SK-N-SH (cell line): Measurements from ENCODE around the gene BDKRB1. TPM values are rescaled to one million over a fixed set of nuclear protein-coding genes. Genes with fewer than 3 reads are reported as not detected.

ENCODE experiments used
- CTCF ChIA-PET: fragments of 300-600, 350-600 bp; formaldehyde crosslinking; extraction: SDS; loops from one replicate; lab custom pipeline; 2021; lab: Yijun Ruan, JAX
- POLR2A ChIA-PET: fragments of 350-600 bp; sonication (Branson Sonifier 250); formaldehyde crosslinking; extraction: SDS; loops from one replicate; lab custom pipeline; 2020; ENCODE audit warnings: antibody characterized with exemption, inconsistent platforms; lab: Yijun Ruan, JAX
- DNase-seq: peaks from one replicate; pipeline ENCODE4 v3.0.0; 2012
- H2AFZ ChIP-seq: fragments of 200-600 bp; sonication (generic); 2 replicates; pipeline ENCODE4 v1.8.1; 2016; ENCODE audit warnings: antibody characterized with exemption, mild to moderate bottlenecking, low read depth
- H3F3A ChIP-seq: fragments of 200-600 bp; sonication (generic); replicated peaks from 2 replicates; pipeline ENCODE3; 2016; ENCODE audit warnings: antibody characterized with exemption, mild to moderate bottlenecking; ENCODE audit not compliant: insufficient read depth
- H3K27ac ChIP-seq, 2 experiments: fragments of 200-500 bp in 1 of 2; fragments of 200-600 bp in 1 of 2; sonication (Bioruptor generic) in 1 of 2; sonication (generic), shearing (Covaris generic) in 1 of 2; 2 replicates each; pipeline versions ENCODE4 v1.5.1 to v1.6.1; 2014 to 2016; ENCODE audit warnings: low read depth in 2 of 2, inconsistent platforms in 1 of 2, low read length in 1 of 2, mild to moderate bottlenecking in 1 of 2, mixed read lengths in 1 of 2
- H3K27me3 ChIP-seq: fragments of 200-600 bp; sonication (generic), shearing (Covaris generic); 2 replicates; pipeline ENCODE4 v1.6.1; 2016; ENCODE audit warnings: mixed run types; ENCODE audit not compliant: insufficient read depth
- H3K36me3 ChIP-seq, 2 experiments: fragments of 200-500 bp in 1 of 2; fragments of 200-600 bp in 1 of 2; sonication (Bioruptor generic) in 1 of 2; sonication (generic) in 1 of 2; replicated peaks in 1 of 2; 2 replicates each; pipeline versions ENCODE3 to v1.5.1; 2014 to 2016; ENCODE audit warnings: low read length in 1 of 2, mild to moderate bottlenecking in 1 of 2; ENCODE audit not compliant: insufficient read depth in 2 of 2, control insufficient read depth in 1 of 2
- H3K4me1 ChIP-seq, 2 experiments: fragments of 200-500 bp in 1 of 2; fragments of 200-600 bp in 1 of 2; sonication (Bioruptor generic) in 1 of 2; sonication (generic), shearing (Covaris generic) in 1 of 2; 2 replicates each; pipeline versions ENCODE4 v1.5.1 to v1.6.1; 2014 to 2016; ENCODE audit warnings: low read depth in 1 of 2, low read length in 1 of 2, mixed run types in 1 of 2; ENCODE audit not compliant: insufficient read depth in 2 of 2, control insufficient read depth in 1 of 2
- H3K4me2 ChIP-seq: fragments of 200-600 bp; sonication (generic), shearing (Covaris generic); 2 replicates; pipeline ENCODE4 v1.6.1; 2017; ENCODE audit warnings: mixed run types
- H3K4me3 ChIP-seq, 2 experiments: fragments of 200-500 bp in 1 of 2; fragments of 200-600 bp in 1 of 2; sonication (Bioruptor generic) in 1 of 2; sonication (generic), shearing (Covaris generic) in 1 of 2; 2 replicates each; pipeline versions ENCODE4 v1.5.1 to v1.8.1; 2014 to 2016; ENCODE audit warnings: low read depth in 2 of 2, inconsistent platforms in 1 of 2, low read length in 1 of 2, mild to moderate bottlenecking in 1 of 2, mixed read lengths in 1 of 2, moderate library complexity in 1 of 2
- H3K79me2 ChIP-seq: fragments of 200-600 bp; sonication (generic); 2 replicates; pipeline ENCODE4 v1.8.1; 2017; ENCODE audit warnings: mild to moderate bottlenecking; ENCODE audit not compliant: insufficient read depth
- H3K9ac ChIP-seq: fragments of 200-600 bp; sonication (generic); 2 replicates; pipeline ENCODE4 v1.6.1; 2017; ENCODE audit warnings: mixed run types
- H3K9me2 ChIP-seq: fragments of 200-600 bp; sonication (generic); 2 replicates; pipeline ENCODE4 v1.6.1; 2017; ENCODE audit warnings: mixed run types
- H3K9me3 ChIP-seq: fragments of 200-600 bp; sonication (generic); 2 replicates; pipeline ENCODE4 v1.6.1; 2017; ENCODE audit warnings: mixed run types, mild to moderate bottlenecking, moderate library complexity
- H4K20me1 ChIP-seq: fragments of 200-600 bp; sonication (generic); 2 replicates; pipeline ENCODE4 v1.6.1; 2017; ENCODE audit warnings: mild to moderate bottlenecking, mixed run types; ENCODE audit not compliant: insufficient read depth
- EP300 ChIP-seq, 2 experiments: IDR thresholded peaks; 2 replicates each; pipeline versions ENCODE4 v1.4.0 to v1.6.1; 2012; ENCODE audit warnings: borderline replicate concordance in 1 of 2, low read depth in 1 of 2, low read length in 1 of 2
- EZH2phosphoT487 ChIP-seq: fragments of 200-600 bp; sonication (generic); IDR thresholded peaks from 2 replicates; pipeline ENCODE4 v1.6.1; 2017; ENCODE audit warnings: low read depth, mixed run types, mild to moderate bottlenecking, antibody characterized with exemption, moderate library complexity, borderline replicate concordance
- FOSL2 ChIP-seq: IDR thresholded peaks from 2 replicates; pipeline ENCODE4 v1.4.0; 2012; ENCODE audit warnings: low read depth, mild to moderate bottlenecking, moderate library complexity, borderline replicate concordance
- FOXJ3 ChIP-seq: sonication (generic); formaldehyde crosslinking; IDR thresholded peaks from 2 replicates; pipeline ENCODE4 v1.5.1; 2020; ENCODE audit warnings: mild to moderate bottlenecking, missing genetic modification reagents
- GATA2 ChIP-seq: sonication (generic); formaldehyde crosslinking; IDR thresholded peaks from 2 replicates; pipeline ENCODE4 v1.5.0; 2020; ENCODE audit warnings: mild to moderate bottlenecking, missing genetic modification reagents
- IRF3 ChIP-seq: fragments of 150-350 bp; IDR thresholded peaks from 2 replicates; pipeline ENCODE4 v1.6.1; 2016; ENCODE audit warnings: mild to moderate bottlenecking, low read depth, low read length
- JUND ChIP-seq: IDR thresholded peaks from 2 replicates; pipeline ENCODE4 v1.4.0; 2012
- MXI1 ChIP-seq: IDR thresholded peaks from 2 replicates; pipeline ENCODE4 v1.6.1; 2012; ENCODE audit warnings: mild to moderate bottlenecking, low read depth, low read length, improper control_type of control experiment
- NRF1 ChIP-seq: IDR thresholded peaks from 2 replicates; pipeline ENCODE4 v1.6.1; 2012; ENCODE audit warnings: low read depth, mild to moderate bottlenecking, low read length
- RXRA ChIP-seq: IDR thresholded peaks from 2 replicates; pipeline ENCODE4 v1.4.0; 2012; ENCODE audit warnings: low read depth, mild to moderate bottlenecking, borderline replicate concordance
- SIN3A ChIP-seq: IDR thresholded peaks from 2 replicates; pipeline ENCODE4 v1.6.1; 2012; ENCODE audit warnings: low read depth, mild to moderate bottlenecking, low read length, moderate library complexity, borderline replicate concordance
- TAF1 ChIP-seq: IDR thresholded peaks from 2 replicates; pipeline ENCODE4 v1.6.1; 2012; ENCODE audit warnings: low read depth, mild to moderate bottlenecking, low read length, moderate library complexity, borderline replicate concordance
- TEAD4 ChIP-seq: IDR thresholded peaks from 2 replicates; pipeline ENCODE4 v1.4.0; 2012; ENCODE audit warnings: mild to moderate bottlenecking, borderline replicate concordance; ENCODE audit not compliant: insufficient read depth
- WGBS: methylation state at CpG from one replicate; pipeline ENCODE4 v1.1.6; 2017; ENCODE audit warnings: low lambda C conversion rate; 5-methylcytosine and 5-hydroxymethylcytosine counted together
- polyA plus RNA-seq, 3 experiments: library from polyadenylated mRNA; depleted of rRNA; stranded (reverse); fragments of >200 nt; gene quantifications; 2 replicates each; pipeline ENCODE4 v1.2.3, GENCODE V29; 2012

The BDKRB1 gene
- polyA plus RNA-seq, 1 of the 3 experiments (the other 2 are of a cell fraction) = 14.4 TPM

- TF ChIP-seq IRF3 = no peak
- no peak for TF ChIP-seq EZH2phosphoT487
- peak; percentile 68; the same call in 1 of the 2 replicates for TF ChIP-seq FOXJ3
- TF ChIP-seq RXRA = peak; percentile 67; the same call in 1 of the 2 replicates
- TF ChIP-seq TAF1 = no peak
- TF ChIP-seq SIN3A = 0 out of 2 replicates have a peak, but pooled peaks have one; percentile 29
- TF ChIP-seq EP300 (IDR thresholded peaks at IDR 0.05; ENCODE audit: borderline replicate concordance in 1 of 2, low read depth in 1 of 2, low read length in 1 of 2) = peak; percentile 86 to 89
- no peak for TF ChIP-seq JUND
- TF ChIP-seq MXI1 = peak; percentile 55; the same call in 1 of the 2 replicates
- peak; percentile 21; the same call in 1 of the 2 replicates for TF ChIP-seq FOSL2
Observed at GRCh38 chr14:96267336-96267735, 11.3 kb downstream of the BDKRB1 start (continued).

- POLR2A ChIA-PET = no interaction called here
- Histone ChIP-seq H3K79me2 (peaks cover 13% of the 10 kb centered on the region; the same call in 1 of the 2 replicates), H3K9me3 (no peaks in the 10 kb centered on the region; the same call in 1 of the 2 replicates), H3K4me2 (peak overlapping the region; percentile 52; the same call in 1 of the 2 replicates), H3K4me3 (no peak overlapping the region), H3K27ac (peak overlapping the region; percentile 35 to 87), H3K36me3 (peaks cover 0 to 23% of the 10 kb centered on the region in 2 experiments), H3F3A (peaks cover 17% of the 10 kb centered on the region)
- CTCF ChIA-PET = interaction anchor here (0.8 to 4.7 kb wide), 4 partner anchors 7 to 274 kb away, joined by 3 to 49 read pairs (median 12); no protein-coding TSS in a partner anchor
- WGBS = 89% methylated on average over 4 of the region's 5 CpGs
- DNase-seq = peak; percentile 54
- TF ChIP-seq NRF1 (no peak), EZH2phosphoT487 (no peak), TEAD4 (no peak), GATA2 (CRISPR knock-in tag) (no peak), FOSL2 (no peak)
- TF ChIP-seq, all 33 proteins: peak for 0
- H3K27me3 ChIP-seq = no peaks in the 10 kb centered on the region
- no peaks in the 10 kb centered on the region for H4K20me1 ChIP-seq
- no peak overlapping the region for H2AFZ ChIP-seq
- no peak overlapping the region; the same call in 1 of the 2 replicates for H3K9ac ChIP-seq
- no peaks in the 10 kb centered on the region for H3K9me2 ChIP-seq
- peaks cover 29 to 38% of the 10 kb centered on the region in 2 experiments; a peak in 3 of 4 replicates for H3K4me1 ChIP-seq
Observed at GRCh38 chr14:96267916-96268315, 11.9 kb downstream of the BDKRB1 start.
